Neuron (in vitro differentiated cells): ENCODE measurements around the gene DDX43.

Experiments used
- H2AFZ ChIP-seq: one replicate; pipeline ENCODE4 v1.6.1; 2013; ENCODE audit warnings: low read depth, mild to moderate bottlenecking, inconsistent platforms, low read length, moderate library complexity
- H3K27me3 ChIP-seq: one replicate; pipeline ENCODE4 v1.6.1; 2013; ENCODE audit warnings: low read length; ENCODE audit not compliant: insufficient read depth
- H3K36me3 ChIP-seq: one replicate; pipeline ENCODE4 v1.6.1; 2013; ENCODE audit warnings: low read length; ENCODE audit not compliant: insufficient read depth
- H3K4me1 ChIP-seq: one replicate; pipeline ENCODE4 v1.6.1; 2013; ENCODE audit warnings: low read length; ENCODE audit not compliant: insufficient read depth
- H3K4me3 ChIP-seq: 2 replicates; pipeline ENCODE4 v1.5.1; 2013; ENCODE audit warnings: mild to moderate bottlenecking, low read length, moderate library complexity
- H3K9me3 ChIP-seq: one replicate; pipeline ENCODE4 v1.6.1; 2013; ENCODE audit warnings: low read length

DDX43 gene

DNA sequence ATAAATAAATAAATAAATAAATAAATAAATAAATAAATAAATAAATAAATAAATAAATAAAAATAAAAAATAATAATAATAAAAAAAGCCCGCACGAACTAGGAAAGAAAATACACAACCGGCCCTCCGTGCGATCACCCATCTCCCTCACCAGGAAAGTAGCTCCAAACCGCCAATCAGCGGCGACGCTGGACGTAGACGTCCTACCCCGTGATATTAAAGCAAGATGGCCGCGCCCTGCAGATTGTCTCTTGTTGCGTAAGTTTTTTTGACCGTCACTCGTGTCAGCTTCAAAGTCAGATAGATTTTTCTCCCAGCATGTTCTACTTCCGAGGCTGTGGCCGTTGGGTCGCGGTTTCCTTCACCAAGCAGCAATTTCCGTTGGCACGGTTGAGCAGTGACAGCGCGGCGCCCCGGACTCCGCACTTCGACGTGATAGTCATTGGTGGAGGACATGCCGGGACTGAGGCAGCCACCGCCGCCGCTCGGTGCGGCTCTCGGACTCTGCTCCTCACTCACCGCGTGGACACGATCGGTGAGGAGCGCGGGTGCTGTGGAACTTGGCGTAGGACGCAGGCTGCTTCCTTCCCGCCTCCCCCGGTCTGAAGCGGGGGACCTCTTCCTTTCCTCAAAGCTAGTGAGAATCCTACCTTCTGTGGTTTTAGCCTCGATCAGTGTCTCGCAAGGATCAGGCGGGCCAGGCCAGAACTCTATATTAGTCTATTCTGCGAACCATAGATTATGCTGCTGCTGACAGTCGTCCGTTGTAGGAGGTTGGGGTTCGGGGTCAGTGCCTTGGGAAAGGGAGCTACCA, 67.1 kb downstream of the DDX43 start, which contains the start of gene MTO1:
MTO1 (plus strand) TSS at position 201 of the 814 bp plus-strand sequence; CDS start at position 319, 118 bp downstream.
- no peak within 1 kb of the TSS for H2AFZ ChIP-seq
- peaks cover 1% of the 10 kb centered on the region for H3K9me3 ChIP-seq
- H3K4me3 ChIP-seq = peak within 1 kb of the TSS; percentile 68
- H3K4me1 ChIP-seq = peaks cover 10% of the 10 kb centered on the region
- peaks cover 5% of the 10 kb centered on the region for H3K36me3 ChIP-seq
- no peaks in the 10 kb centered on the region for H3K27me3 ChIP-seq
